Psoas muscle (tissue), 8 donors: ENCODE data around the gene SPZ1. TPM values are rescaled to one million over a fixed set of nuclear protein-coding genes. Genes with fewer than 3 reads are reported as not detected.

Experiments used
- ATAC-seq, 4 donors: fragments of 200-7000 bp; cut with Tn5 transposase; one replicate each; pipeline ENCODE4 v1.9.1; 2020; ENCODE audit warnings: moderate library complexity in 3 of 4, mild to moderate bottlenecking in 2 of 4
- DNase-seq, 2 donors: peaks; one replicate each; pipeline ENCODE4 v3.0.0-alpha.2; 2020
- H3K27ac ChIP-seq: fragments of 200-600 bp; one replicate; pipeline ENCODE4 v1.8.0; 2022
- H3K27me3 ChIP-seq, 3 donors: fragments of 200-600 bp in 1 of 3; one replicate each; pipeline versions ENCODE4 v1.6.1 to v1.8.0; 2013 to 2022; ENCODE audit warnings: low read length in 2 of 3, mild to moderate bottlenecking in 2 of 3, moderate library complexity in 1 of 3; ENCODE audit not compliant: insufficient read depth in 3 of 3
- H3K36me3 ChIP-seq, 2 donors: fragments of 200-600 bp in 1 of 2; one replicate each; pipeline versions ENCODE4 v1.6.1 to v1.8.0; 2013 to 2022; ENCODE audit warnings: low read depth in 1 of 2, mild to moderate bottlenecking in 1 of 2, moderate library complexity in 1 of 2; ENCODE audit not compliant: insufficient read depth in 1 of 2
- H3K4me1 ChIP-seq: fragments of 200-600 bp; one replicate; pipeline ENCODE4 v1.8.0; 2022
- H3K4me3 ChIP-seq: fragments of 200-600 bp; one replicate; pipeline ENCODE4 v1.8.0; 2022; ENCODE audit warnings: mild to moderate bottlenecking
- H3K9me3 ChIP-seq: fragments of 200-600 bp; one replicate; pipeline ENCODE4 v1.8.0; 2022
- CTCF ChIP-seq: fragments of 200-600 bp; IDR thresholded peaks from one replicate; pipeline ENCODE4 v1.8.0; 2022; ENCODE audit warnings: antibody characterized with exemption
- WGBS, 3 donors: extraction: QIAGEN DNeasy Blood & Tissue Kit; methylation state at CpG; one replicate each; pipeline versions ENCODE4 v1.1.6 to v1.1.7; 2013; 5-methylcytosine and 5-hydroxymethylcytosine counted together
- intact Hi-C, 2 donors: fragments of 100-400 bp; cut with DNase I; formaldehyde crosslinking; loops; one replicate each; pipeline versions ENCODE4 v1.11.0 to v1.14.2; 2022
- polyA plus RNA-seq, 3 donors: library from polyadenylated mRNA; stranded (reverse); fragments of 200-250 nt; gene quantifications; one replicate each; pipeline ENCODE4 v1.2.3, GENCODE V29; 2013
- total RNA-seq, 4 donors: library from RNA; stranded (reverse); fragmentation: NEBNext Ultra II Directional in 2 of 4; extraction: Animal tissue kit (Norgen Biotek cat#: 25700) in 2 of 4; gene quantifications; one replicate each; pipeline versions ENCODE4 v1.2.1 to v1.2.4, GENCODE V29; 2021 to 2023
- donor health status: healthy with polysubstance abuse.
- donor health status: DM: no; HTN: no; CAD: no; lungs with moderate emphysema.
- donor health status: Bipolar disorder and iron deficiency.
- donor health status: healthy.
- donor health status: DM: yes; HTN: yes; CAD: no.
- donor health status: DM: no; HTN: no; CAD: no.
- donor health status: DM: no; HTN: no; CAD: no.
- donor health status: DM: yes; HTN: yes; CAD: no.

The SPZ1 gene
- total and polyA plus RNA-seq, 7 donors: not detected

- no peak overlapping the region for H3K27ac ChIP-seq
- ATAC-seq: no peak
- H3K36me3 ChIP-seq: no peaks in the 10 kb centered on the region
- intact Hi-C loops: no loop called here
- H3K4me3 ChIP-seq: no peak overlapping the region
- WGBS, 3 donors: 21 to 30% (median 23%) methylated on average over 1 of the region's 1 CpG
- TF ChIP-seq CTCF: no peak
- no peaks in the 10 kb centered on the region for H3K4me1 ChIP-seq
- DNase-seq: no peak
- no peaks in the 10 kb centered on the region for H3K9me3 ChIP-seq
- H3K27me3 ChIP-seq: no peaks in the 10 kb centered on the region
Measured at GRCh38 chr5:80318212-80318611, 1.6 kb upstream of the SPZ1 start.

- DNase-seq: no peak
- no peak for TF ChIP-seq CTCF
- Histone ChIP-seq H3K9me3 (no peaks in the 10 kb centered on the region), H3K27me3 (no peaks in the 10 kb centered on the region), H3K4me1 (no peaks in the 10 kb centered on the region), H3K4me3 (no peak overlapping the region), H3K36me3 (no peaks in the 10 kb centered on the region), H3K27ac (no peak overlapping the region)
- 56 to 100% methylated on average over 1 of the region's 1 CpG; no CpG with 5 or more reads in 1 of the 3 donors for WGBS, 3 donors
- ATAC-seq: no peak
- intact Hi-C loops: no loop called here
Measured at GRCh38 chr5:80324912-80325311, 5.1 kb downstream of the SPZ1 start.

GRCh38 chr5:80326468-80326867 is 6.7 kb downstream of the SPZ1 start:
- H3K36me3 ChIP-seq: no peaks in the 10 kb centered on the region
- TF ChIP-seq CTCF: no peak

GRCh38 chr5:80337379-80337778 is 17.6 kb downstream of the SPZ1 start:
- no peaks in the 10 kb centered on the region for H3K4me1 ChIP-seq
- H3K27ac ChIP-seq: no peak overlapping the region
- intact Hi-C loops: no loop called here
- no peaks in the 10 kb centered on the region for H3K36me3 ChIP-seq
- TF ChIP-seq CTCF: no peak
- DNase-seq (no peak), ATAC-seq (no peak)
- 65 to 77% (median 70%) methylated on average over 7 of the region's 7 CpGs for WGBS, 3 donors
- no peak overlapping the region for H3K4me3 ChIP-seq
- no peaks in the 10 kb centered on the region for H3K9me3 ChIP-seq
- H3K27me3 ChIP-seq: peaks cover 0 to 4% (median 0%) of the 10 kb centered on the region in 3 donors

More at GRCh38 chr5:80326468-80326867, 6.7 kb downstream of the SPZ1 start:
- Histone ChIP-seq H3K27me3 (no peaks in the 10 kb centered on the region), H3K4me1 (no peaks in the 10 kb centered on the region), H3K27ac (no peak overlapping the region), H3K4me3 (no peak overlapping the region), H3K9me3 (no peaks in the 10 kb centered on the region)
- no peak for DNase-seq
- intact Hi-C loops: no loop called here
- no peak for ATAC-seq
- WGBS, 3 donors: 46 to 87% (median 55%) methylated on average over 1 of the region's 1 CpG

GRCh38 chr5:80339116-80339515 is 19.3 kb downstream of the SPZ1 start:
- Histone ChIP-seq H3K27me3 (peaks cover 0 to 4% (median 0%) of the 10 kb centered on the region in 3 donors), H3K36me3 (peaks cover 0 to 4% of the 10 kb centered on the region in 2 donors), H3K4me3 (no peak overlapping the region), H3K9me3 (no peaks in the 10 kb centered on the region), H3K27ac (no peak overlapping the region), H3K4me1 (no peaks in the 10 kb centered on the region)
- DNase-seq (no peak), ATAC-seq (no peak)
- 88 to 92% (median 90%) methylated on average over 7 of the region's 7 CpGs for WGBS, 3 donors
- intact Hi-C loops: no loop called here
- no peak for TF ChIP-seq CTCF
